GM12874 (cell line): ENCODE data around the gene SAMD9.

Experiments used
- CTCF ChIP-seq: IDR thresholded peaks from 2 replicates; pipeline ENCODE4 v1.5.1; 2011; ENCODE audit warnings: low read depth, mild to moderate bottlenecking, control low read depth, low read length, moderate library complexity; ENCODE audit not compliant: insufficient read depth

Gene SAMD9

GRCh38 chr7:93142127-93142526, 24.3 kb upstream of the SAMD9 start:
- TF ChIP-seq CTCF, result no peak

- no peak for TF ChIP-seq CTCF
Observed at GRCh38 chr7:93140582-93141191, 22.9 kb upstream of the SAMD9 start.

GRCh38 chr7:93138576-93138975, 20.8 kb upstream of the SAMD9 start:
- TF ChIP-seq CTCF, result no peak

- no peak for TF ChIP-seq CTCF
Observed at GRCh38 chr7:93133005-93133404, 15.2 kb upstream of the SAMD9 start.

- TF ChIP-seq CTCF, result no peak
Observed at GRCh38 chr7:93132216-93132615, 14.4 kb upstream of the SAMD9 start.

GRCh38 chr7:93120592-93121549, 3.1 kb upstream of the SAMD9 start:
- no peak for TF ChIP-seq CTCF

GRCh38 chr7:93119191-93119905, 1.6 kb upstream of the SAMD9 start:
- TF ChIP-seq CTCF, result no peak
